ENCODE measurements around the gene FABP1.

FABP1 gene

GRCh38 chr2:88088999-88089398 lies 38.9 kb downstream of the FABP1 start:
- ChIA-PET POLR2A (ENCODE audit: low non-redundant PET) (no interaction called here), CTCF (interaction anchor here (1.1 kb wide), 1 partner anchor 29 kb away, joined by 7 read pairs; no protein-coding TSS in a partner anchor)
- DNase-seq (ENCODE audit: low spot score) = no peak
- TF ChIP-seq CTCF (conservative IDR thresholded peaks at IDR 0.05; ENCODE audit: low read depth) = no peak
- no peak overlapping the region for H3K27ac ChIP-seq

DNA sequence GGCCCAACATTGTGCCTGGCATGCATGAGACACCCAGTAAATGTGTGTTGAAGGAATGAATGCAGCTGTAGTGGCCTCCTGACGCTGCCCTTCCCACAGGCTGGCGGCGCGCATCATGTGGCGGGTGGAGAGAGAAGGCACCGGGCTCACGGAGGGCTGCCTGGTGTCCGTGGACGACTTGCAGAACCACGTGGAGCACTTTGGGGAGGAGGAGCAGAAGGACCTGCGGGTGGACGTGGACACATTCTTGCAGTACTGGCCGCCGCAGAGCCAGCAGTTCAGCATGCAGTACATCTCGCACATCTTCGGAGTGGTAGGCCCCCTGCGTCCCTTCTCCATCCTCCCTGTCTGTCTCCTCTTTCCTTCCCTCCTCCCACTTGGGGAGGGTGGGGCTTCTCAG lies 40.1 kb downstream of the FABP1 start:
- DNase-seq (ENCODE audit: low spot score) = no peak
- CTCF ChIA-PET = interaction anchor here (0.5 kb wide), 1 partner anchor 264 kb away, joined by 3 read pairs; no protein-coding TSS in a partner anchor
- no peak overlapping the region for H3K27ac ChIP-seq
- POLR2A ChIA-PET (ENCODE audit: low non-redundant PET) = no interaction called here
- TF ChIP-seq CTCF (conservative IDR thresholded peaks at IDR 0.05; ENCODE audit: low read depth) = no peak

DNA sequence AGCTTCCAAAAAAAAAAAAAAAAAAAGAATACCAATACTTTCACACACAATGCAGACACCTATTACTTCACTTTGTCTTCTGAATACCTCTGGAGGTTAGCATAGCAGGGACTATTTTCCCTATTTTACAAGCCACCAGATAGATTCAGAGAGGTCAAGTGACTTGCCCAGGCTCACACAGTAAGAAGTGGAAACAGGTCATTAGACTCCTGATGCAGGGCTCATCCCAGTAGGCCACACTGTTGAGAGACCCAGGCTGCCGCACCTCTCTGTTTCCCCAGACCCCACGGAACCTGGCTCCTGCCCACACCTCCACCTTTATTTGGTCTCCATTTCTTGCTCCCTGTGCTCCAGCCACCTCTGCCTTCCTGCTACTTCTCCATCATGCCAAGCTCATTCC lies 40.8 kb downstream of the FABP1 start:
- CTCF ChIA-PET = no interaction called here

DNA sequence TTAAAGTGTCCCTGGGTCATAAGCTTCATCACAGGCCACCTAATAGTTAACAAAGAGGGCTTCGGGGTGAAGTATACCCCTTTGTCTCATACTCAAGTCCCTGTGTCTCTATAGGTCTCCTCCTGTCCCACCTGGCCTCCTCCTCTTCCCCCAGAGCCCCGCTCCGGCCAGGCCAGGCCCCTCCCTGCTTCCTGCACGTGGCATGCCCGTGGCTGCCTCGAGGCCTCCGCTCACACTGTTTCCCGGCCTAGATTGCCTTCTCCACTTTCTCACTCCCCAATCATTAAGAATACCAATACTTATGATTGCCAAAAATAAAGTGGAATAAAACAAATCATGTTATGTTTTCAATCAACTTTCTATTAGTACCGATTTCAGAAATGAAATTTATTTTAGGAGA lies 41.5 kb downstream of the FABP1 start:
- no peak for TF ChIP-seq CTCF (conservative IDR thresholded peaks at IDR 0.05; ENCODE audit: low read depth)
- ChIA-PET CTCF (interaction anchor here (0.5 kb wide), 1 partner anchor 22 kb away, joined by 3 read pairs; no protein-coding TSS in a partner anchor), POLR2A (ENCODE audit: low non-redundant PET) (no interaction called here)
- H3K27ac ChIP-seq = no peak overlapping the region
- no peak for DNase-seq (ENCODE audit: low spot score)

More for the DNA sequence above, 40.8 kb downstream of the FABP1 start:
- no peak overlapping the region for H3K27ac ChIP-seq
- TF ChIP-seq CTCF (conservative IDR thresholded peaks at IDR 0.05; ENCODE audit: low read depth) = no peak
- POLR2A ChIA-PET (ENCODE audit: low non-redundant PET) = no interaction called here
- DNase-seq (ENCODE audit: low spot score) = no peak

- CTCF ChIA-PET = interaction anchor here (0.8 to 1.4 kb wide), 2 partner anchors 13 to 25 kb away, joined by 3 to 4 read pairs; no protein-coding TSS in a partner anchor
- POLR2A ChIA-PET (ENCODE audit: low non-redundant PET) = no interaction called here
Observed at GRCh38 chr2:88085602-88086001, 42.3 kb downstream of the FABP1 start.

DNA sequence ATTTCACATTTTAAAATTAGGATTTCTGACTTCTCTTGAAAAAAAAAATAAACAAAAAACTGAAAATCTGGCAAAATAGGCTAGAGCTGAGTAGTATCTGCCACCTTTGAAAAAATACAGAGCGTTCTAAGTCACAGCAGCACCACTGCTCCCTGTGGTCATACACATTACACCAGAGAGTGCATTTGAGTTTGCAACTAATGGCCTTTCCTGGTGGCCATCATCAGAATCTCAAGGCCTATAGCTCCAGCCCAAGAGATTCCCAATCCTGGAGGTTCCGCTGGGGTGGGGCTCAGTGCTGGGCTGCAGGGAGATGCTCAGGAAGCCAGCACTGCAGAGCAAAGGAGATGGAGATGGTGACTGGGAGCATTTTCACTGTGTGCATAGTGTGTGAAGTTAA lies 42.8 kb downstream of the FABP1 start:
- TF ChIP-seq CTCF (conservative IDR thresholded peaks at IDR 0.05; ENCODE audit: low read depth) = no peak
- ChIA-PET CTCF (interaction anchor here (0.8 to 1.4 kb wide), 2 partner anchors 13 to 25 kb away, joined by 3 to 4 read pairs; no protein-coding TSS in a partner anchor), POLR2A (ENCODE audit: low non-redundant PET) (no interaction called here)
- H3K27ac ChIP-seq = no peak overlapping the region
- no peak for DNase-seq (ENCODE audit: low spot score)

More at GRCh38 chr2:88085602-88086001, 42.3 kb downstream of the FABP1 start:
- no peak for DNase-seq (ENCODE audit: low spot score)
- TF ChIP-seq CTCF (conservative IDR thresholded peaks at IDR 0.05; ENCODE audit: low read depth) = no peak
- no peak overlapping the region for H3K27ac ChIP-seq

All from RWPE1 (cell line).